ENCODE measurements around the gene USE1. TPM values are rescaled to one million over a fixed set of nuclear protein-coding genes. Genes with fewer than 3 reads are reported as not detected.

USE1 gene
- total and polyA plus RNA-seq, 9 of the 15 experiments (the other 6 are each of a cell fraction or from before 2014, with no cell fraction given), result 17.3 to 52.4 (median 34.0) TPM

GRCh38 chr19:17266975-17267788 is 52.0 kb downstream of the USE1 start, which contains the start of gene BABAM1 (continued):
- TF ChIP-seq MLX (CRISPR knock-in tag; conservative IDR thresholded peaks at IDR 0.05) (no peak), ZNF445 (CRISPR knock-in tag; IDR thresholded peaks at IDR 0.05; ENCODE audit: low read depth) (no peak), ATF2 (CRISPR knock-in tag; IDR thresholded peaks at IDR 0.05) (no peak), ZNF584 (CRISPR knock-in tag; IDR thresholded peaks at IDR 0.05; ENCODE audit: low read depth) (peak; percentile 97), PKNOX1 (IDR thresholded peaks at IDR 0.05) (peak; percentile 78), GABPA (tag; conservative IDR thresholded peaks at IDR 0.05; ENCODE audit: low read depth) (peak; percentile 98), ZFP30 (CRISPR knock-in tag; IDR thresholded peaks at IDR 0.05; ENCODE audit: borderline replicate concordance) (no peak), LCOR (CRISPR knock-in tag; IDR thresholded peaks at IDR 0.05) (peak; percentile 73), MITF (IDR thresholded peaks at IDR 0.05) (no peak), MAFF (IDR thresholded peaks at IDR 0.05; ENCODE audit: low read length) (no peak)
- TF ChIP-seq, protein P1, sequence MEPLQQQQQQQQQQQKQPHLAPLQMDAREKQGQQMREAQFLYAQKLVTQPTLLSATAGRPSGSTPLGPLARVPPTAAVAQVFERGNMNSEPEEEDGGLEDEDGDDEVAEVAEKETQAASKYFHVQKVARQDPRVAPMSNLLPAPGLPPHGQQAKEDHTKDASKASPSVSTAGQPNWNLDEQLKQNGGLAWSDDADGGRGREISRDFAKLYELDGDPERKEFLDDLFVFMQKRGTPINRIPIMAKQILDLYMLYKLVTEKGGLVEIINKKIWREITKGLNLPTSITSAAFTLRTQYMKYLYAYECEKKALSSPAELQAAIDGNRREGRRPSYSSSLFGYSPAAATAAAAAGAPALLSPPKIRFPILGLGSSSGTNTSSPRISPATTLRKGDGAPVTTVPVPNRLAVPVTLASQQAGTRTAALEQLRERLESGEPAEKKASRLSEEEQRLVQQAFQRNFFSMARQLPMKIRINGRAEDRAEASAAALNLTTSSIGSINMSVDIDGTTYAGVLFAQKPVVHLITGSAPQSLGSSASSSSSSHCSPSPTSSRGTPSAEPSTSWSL (CRISPR knock-in tag; IDR thresholded peaks at IDR 0.05; ENCODE audit: borderline replicate concordance), result no peak
- TF ChIP-seq, protein P2, sequence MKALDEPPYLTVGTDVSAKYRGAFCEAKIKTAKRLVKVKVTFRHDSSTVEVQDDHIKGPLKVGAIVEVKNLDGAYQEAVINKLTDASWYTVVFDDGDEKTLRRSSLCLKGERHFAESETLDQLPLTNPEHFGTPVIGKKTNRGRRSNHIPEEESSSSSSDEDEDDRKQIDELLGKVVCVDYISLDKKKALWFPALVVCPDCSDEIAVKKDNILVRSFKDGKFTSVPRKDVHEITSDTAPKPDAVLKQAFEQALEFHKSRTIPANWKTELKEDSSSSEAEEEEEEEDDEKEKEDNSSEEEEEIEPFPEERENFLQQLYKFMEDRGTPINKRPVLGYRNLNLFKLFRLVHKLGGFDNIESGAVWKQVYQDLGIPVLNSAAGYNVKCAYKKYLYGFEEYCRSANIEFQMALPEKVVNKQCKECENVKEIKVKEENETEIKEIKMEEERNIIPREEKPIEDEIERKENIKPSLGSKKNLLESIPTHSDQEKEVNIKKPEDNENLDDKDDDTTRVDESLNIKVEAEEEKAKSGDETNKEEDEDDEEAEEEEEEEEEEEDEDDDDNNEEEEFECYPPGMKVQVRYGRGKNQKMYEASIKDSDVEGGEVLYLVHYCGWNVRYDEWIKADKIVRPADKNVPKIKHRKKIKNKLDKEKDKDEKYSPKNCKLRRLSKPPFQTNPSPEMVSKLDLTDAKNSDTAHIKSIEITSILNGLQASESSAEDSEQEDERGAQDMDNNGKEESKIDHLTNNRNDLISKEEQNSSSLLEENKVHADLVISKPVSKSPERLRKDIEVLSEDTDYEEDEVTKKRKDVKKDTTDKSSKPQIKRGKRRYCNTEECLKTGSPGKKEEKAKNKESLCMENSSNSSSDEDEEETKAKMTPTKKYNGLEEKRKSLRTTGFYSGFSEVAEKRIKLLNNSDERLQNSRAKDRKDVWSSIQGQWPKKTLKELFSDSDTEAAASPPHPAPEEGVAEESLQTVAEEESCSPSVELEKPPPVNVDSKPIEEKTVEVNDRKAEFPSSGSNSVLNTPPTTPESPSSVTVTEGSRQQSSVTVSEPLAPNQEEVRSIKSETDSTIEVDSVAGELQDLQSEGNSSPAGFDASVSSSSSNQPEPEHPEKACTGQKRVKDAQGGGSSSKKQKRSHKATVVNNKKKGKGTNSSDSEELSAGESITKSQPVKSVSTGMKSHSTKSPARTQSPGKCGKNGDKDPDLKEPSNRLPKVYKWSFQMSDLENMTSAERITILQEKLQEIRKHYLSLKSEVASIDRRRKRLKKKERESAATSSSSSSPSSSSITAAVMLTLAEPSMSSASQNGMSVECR (CRISPR knock-in tag; IDR thresholded peaks at IDR 0.05), result no peak
- TF ChIP-seq, protein P3, sequence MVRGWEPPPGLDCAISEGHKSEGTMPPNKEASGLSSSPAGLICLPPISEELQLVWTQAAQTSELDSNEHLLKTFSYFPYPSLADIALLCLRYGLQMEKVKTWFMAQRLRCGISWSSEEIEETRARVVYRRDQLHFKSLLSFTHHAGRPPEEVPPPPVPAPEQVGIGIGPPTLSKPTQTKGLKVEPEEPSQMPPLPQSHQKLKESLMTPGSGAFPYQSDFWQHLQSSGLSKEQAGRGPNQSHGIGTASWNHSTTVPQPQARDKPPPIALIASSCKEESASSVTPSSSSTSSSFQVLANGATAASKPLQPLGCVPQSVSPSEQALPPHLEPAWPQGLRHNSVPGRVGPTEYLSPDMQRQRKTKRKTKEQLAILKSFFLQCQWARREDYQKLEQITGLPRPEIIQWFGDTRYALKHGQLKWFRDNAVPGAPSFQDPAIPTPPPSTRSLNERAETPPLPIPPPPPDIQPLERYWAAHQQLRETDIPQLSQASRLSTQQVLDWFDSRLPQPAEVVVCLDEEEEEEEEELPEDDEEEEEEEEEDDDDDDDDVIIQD (CRISPR knock-in tag; IDR thresholded peaks at IDR 0.05), result no peak

Data from K562 (cell line).